GM10266 (cell line): ENCODE measurements around the gene BTBD16.

Experiments
- DNase-seq: peaks from one replicate; pipeline ENCODE4 v3.0.0; 2012; ENCODE audit errors: extremely low spot score
- CTCF ChIP-seq: IDR thresholded peaks from 2 replicates; pipeline ENCODE4 v1.5.1; 2012; ENCODE audit warnings: mild to moderate bottlenecking, low read depth; ENCODE audit not compliant: control insufficient read depth, insufficient read depth; ENCODE audit errors: missing control alignments

The BTBD16 gene

GRCh38 chr10:122290833-122291532, 19.9 kb downstream of the BTBD16 start:
- DNase-seq = no peak
- no peak for TF ChIP-seq CTCF

GRCh38 chr10:122291739-122292138, 20.6 kb downstream of the BTBD16 start:
- no peak for DNase-seq
- no peak for TF ChIP-seq CTCF

- no peak for TF ChIP-seq CTCF
- no peak for DNase-seq
Measured at GRCh38 chr10:122292376-122292775, 21.3 kb downstream of the BTBD16 start.

- TF ChIP-seq CTCF = no peak
- no peak for DNase-seq
Measured at GRCh38 chr10:122293156-122293960, 22.3 kb downstream of the BTBD16 start.

GRCh38 chr10:122293961-122294380, 22.9 kb downstream of the BTBD16 start:
- DNase-seq = no peak
- no peak for TF ChIP-seq CTCF

GRCh38 chr10:122294511-122295450, 23.7 kb downstream of the BTBD16 start:
- no peak for TF ChIP-seq CTCF
- DNase-seq = no peak
